ENCODE measurements around the gene TOMM70.

TOMM70 gene

DNA sequence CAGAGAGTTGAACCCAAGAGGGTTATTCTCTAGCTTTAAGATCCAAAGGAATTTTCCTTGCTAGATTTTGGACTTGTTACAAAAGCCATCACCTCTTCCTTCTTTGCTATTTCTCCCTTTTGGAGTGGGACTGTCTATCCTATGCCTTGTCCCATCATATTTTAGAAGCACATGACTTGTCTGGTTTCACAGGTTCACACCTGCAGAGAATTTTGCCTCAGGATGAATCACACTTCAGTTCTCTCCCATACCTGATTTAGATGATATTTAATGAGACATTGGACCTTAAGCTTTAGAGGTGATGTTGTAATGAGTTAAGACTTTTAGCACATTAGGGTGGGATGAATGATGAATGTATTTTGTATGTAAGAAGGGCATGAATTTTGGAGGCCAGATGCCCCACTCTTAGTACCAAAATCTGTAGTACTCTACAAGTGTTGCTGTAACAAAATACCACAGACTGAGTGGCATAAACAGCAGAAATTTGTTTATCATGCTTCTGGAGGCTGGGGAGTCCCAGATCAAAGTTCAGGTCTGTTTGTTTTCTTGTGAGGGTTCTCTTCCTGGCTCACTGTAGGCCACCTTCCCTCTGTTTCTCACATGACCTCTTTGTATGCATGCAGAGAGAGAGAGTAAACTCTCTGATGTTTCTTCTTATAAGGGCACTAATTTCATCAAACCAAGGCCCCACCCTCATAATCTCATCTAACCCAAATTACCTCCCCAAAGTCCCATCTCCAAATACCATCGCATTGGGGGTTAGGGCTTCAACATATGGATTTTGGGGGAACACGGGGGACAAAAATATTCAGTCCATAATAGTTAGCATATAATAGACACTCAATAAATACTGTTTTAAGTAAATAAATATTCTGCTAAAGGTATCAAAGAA lies 10.4 kb upstream of the TOMM70 start:
- no peak for DNase-seq (ENCODE audit: low read depth)

DNA sequence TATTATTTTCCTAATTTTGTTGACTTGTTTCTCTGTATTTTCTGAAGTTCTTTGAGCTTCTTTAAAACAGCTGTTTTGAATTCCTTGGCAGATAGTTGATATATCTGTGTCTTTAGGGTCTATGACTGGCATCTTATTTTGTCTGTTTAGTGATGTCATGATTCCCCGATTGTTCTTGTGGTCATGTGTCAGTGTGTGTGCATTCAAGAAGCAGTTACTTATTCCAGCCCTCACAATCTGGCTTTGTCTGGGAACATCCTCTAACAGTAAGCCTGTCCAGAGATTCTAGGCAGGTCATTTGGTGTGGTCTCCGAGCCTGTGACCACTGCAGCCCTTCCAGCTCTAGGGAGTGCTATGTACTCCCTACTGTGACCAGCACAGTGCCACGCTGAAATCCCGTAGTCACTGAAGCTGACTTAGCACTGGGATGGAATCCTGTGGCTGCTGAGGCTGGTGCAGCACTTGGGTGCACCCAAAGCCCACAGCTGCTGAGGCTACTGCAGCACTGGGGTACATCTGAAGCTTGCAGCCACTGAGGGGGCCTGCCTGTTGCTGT lies 7.2 kb upstream of the TOMM70 start:
- no peak for DNase-seq (ENCODE audit: low read depth)

DNA sequence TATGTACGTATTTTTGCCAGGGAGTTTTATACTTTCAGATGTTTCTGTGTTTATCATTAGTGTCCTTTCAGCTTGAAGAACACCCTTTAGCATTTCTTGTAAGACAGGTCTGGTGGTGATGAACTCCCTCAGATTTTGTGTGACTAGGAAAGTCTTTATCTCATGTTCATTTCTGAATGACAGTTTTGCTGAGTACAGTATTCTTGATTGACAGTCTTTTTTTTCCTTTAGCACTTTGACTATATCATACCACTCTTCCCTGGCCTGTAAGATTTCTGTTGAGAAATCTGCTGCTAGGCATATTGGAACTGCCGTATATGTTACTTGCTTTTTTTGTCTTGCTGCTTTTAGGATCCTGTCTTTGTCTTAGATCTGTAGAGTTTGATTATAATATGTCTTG lies 6.3 kb upstream of the TOMM70 start:
- no peak for DNase-seq (ENCODE audit: low read depth)

DNA sequence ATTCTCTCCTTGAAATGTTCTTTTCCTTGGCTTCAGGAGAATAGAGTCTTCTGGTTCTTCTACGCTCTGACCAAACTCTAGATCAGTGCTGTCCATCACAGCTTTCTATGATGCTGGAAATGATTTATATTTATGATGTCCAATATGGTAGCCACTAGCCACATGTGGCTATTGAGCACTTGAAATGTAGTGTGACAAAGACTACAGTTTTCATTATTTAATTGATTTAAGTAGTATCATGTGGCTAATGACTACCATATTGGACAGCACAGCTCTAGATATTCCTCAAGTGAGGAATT lies 3.3 kb upstream of the TOMM70 start:
- no peak for DNase-seq (ENCODE audit: low read depth)

DNA sequence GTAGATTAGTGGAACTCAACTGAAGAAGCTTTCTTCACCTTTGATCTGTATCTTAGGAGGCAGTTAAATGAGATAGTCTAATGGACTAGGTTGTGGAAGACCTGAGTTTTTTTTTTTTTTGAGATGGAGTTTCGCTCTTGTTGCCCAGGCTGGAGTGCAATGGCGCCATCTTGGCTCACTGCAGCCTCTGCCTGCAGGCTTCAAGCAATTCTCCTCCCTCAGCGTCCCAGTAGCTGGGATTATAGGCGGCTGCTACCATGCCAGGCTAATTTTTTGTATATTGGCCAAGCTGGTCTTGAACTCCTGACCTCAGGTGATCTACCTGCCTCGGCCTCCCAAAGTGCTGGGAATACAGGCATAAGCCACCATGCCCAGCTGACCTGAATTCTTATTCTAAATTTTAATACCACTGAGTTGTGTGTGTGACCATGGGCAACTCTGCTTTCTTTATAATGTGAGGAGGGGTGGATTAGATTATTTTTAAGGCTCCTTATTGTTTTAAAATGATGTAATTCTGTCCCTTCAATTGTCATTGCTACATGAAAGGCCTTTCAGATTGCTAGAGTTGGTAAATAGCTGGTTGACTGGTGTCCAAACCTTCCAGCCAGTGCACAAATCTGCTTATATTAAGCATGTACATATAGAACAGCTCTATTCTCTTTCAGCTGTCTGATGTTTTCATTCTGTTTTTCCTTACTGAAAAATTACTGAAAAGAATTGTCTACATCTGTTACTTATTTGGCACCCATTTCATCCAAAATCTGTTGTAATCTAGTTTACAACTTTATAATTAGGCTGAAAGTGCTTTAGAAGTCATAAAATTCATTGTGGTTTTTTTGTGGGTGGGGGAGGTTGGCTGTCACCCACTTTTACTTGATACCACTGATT lies 2.7 kb upstream of the TOMM70 start:
- no peak for DNase-seq (ENCODE audit: low read depth)

DNA sequence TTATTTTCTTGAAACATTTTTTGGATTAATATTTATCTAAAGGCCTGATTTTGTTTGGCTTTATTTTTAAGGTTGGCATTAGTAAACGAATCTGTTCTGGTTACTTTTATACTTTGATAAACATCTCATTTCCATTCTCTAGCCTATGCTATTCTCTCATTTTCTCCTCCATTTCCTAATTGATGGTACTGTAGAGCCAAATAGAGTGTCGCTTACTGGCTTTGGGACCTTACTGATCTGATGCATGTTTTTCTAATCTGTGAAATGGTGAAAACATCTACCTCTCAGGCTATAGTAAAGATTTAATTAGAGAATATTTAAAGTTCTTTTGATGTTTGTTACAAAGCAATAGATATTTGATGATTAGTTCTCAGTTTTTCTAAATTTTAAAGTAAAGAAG lies 2.0 kb upstream of the TOMM70 start:
- DNase-seq (ENCODE audit: low read depth): no peak

DNA sequence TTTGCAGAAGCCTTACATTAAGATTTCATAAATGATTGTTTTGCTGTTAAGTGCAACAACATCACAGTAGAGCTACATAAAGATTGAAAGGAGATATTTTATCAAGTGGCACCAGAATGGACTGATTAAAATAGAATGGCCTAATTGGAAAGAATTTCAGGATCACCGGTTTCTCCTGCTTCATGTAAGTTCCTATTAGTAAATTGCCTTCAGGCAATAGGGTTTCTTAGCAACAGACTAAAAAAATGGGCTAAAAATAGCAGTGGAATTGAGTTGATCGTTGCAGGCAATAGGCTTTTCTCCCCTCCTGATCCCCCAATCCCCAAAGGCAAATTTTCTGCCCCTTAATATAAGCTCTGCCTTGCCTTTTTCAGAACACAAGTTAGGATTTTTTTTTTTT lies 1.4 kb upstream of the TOMM70 start:
- DNase-seq (ENCODE audit: low read depth): no peak

DNA sequence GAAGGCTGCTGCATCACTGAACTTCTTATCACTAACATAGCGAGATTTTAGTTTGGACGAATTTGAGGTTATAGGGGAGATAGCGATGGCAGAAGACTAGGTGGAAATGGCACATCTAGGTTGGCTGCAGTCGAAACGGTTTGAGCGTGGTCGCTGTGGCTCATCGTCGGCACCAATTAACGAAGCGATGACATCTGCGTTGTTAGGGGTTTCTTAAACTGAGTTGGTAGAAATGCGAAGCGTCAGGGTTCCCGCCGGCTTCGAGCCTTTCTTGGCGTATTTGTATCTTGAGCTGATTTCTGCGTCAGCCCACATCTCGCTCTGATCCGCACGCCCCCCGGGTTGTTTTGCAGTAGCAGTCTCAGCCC lies 769 bp upstream of the TOMM70 start:
- no peak for DNase-seq (ENCODE audit: low read depth)

DNA sequence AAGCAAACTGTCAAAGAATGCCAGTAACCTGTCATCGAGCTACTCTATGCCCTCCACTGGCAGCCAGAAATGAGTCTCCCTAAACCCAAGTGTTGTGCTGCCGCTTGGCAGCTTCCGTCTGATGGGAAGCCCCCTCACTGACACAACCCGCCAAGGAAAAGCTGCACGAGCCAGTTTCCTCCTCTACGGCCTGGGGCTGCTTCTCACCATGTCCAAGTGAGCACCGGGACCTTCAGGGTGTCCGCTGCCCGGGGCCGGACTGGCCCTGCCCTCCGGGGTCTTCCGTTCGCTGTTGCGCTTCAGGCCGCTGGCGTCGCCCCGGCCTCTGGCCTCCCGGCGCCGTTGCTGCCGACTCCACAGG lies 490 bp downstream of the TOMM70 start:
- no peak for DNase-seq (ENCODE audit: low read depth)

DNA sequence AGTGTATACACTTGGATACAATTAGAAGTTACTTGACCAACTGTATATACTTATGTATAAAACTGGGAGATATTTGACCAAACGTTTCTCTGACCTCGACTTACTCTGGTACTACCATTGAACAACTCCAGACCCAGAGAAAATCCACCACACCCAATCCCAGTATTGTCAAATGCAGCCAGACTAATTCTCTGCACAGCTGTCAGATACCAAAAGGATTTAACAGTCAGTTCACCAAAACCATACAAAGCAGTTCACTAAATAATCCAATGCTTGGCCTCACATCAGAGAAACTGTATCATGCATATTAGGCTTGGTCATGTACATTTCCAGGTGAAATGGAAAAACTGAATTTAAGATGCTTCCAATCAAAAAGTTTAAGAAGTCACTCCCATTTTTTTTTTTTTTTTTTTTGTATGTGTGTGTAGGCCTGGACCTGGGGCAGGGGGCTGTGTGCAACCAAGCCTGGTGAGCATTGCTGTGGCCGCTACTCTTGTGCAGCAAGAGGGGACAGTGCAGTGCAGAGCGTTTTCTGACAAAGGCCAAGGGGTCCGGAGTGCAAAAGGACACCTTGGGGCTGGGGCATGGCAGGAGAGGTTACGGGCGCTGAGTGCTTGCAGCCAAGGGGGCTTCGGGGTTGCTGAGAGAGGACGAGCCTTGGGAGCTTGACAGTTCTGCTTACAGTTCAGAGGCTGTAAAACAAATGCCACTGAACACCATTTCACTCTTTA lies 1.4 kb downstream of the TOMM70 start:
- no peak for DNase-seq (ENCODE audit: low read depth)

DNA sequence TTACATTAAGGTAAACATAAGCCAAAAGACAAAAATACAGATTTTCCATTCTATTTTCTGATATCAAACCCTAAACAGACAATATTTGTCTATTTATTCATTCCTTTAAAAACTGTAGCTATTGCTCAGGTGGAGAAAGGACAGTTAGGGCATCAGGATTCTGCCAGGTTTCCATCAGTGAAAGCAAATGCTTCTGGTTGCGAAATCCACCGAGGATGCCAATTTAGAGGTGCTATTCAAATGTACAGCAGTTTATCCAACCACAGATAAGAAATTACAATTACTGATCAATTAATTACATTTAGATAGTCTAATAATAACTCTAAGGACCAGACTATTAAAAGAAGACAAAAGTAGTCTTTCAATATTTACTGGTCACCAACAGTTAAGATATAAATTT lies 3.9 kb downstream of the TOMM70 start:
- no peak for DNase-seq (ENCODE audit: low read depth)

DNA sequence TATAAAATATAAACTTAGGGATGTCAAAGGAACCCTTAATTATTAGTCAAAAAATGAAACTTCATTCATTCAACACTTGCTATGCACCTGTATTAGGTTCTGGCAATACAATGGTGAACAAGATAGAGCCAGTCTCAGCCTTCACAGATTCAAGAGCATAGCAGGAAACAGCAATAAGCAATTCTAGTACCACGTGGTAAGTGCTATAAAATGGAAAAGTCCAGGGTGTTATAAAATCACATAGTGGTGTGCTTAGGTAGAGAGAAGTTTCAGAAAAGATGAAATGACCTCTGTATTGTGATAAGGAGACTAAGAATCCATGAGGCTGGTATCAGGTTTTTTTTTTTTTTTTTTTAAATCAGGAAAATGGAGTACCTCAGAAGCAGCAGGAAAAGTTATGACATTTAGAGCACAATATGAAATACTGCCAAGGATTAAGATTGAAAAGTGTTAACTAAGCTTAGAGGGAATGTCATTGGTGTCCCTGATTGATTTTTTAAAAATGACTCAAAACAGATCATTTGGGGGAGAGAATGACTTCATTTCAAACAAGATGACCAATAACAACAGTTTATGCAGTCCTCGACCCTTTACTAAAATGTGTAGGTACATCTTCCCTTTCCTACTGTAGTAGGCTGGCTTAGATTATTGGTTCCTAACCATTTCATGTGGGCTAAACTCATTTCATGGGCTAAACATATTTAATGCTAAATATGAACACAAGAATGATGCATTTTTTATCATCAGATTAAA lies 5.0 kb downstream of the TOMM70 start:
- DNase-seq (ENCODE audit: low read depth): no peak

DNA sequence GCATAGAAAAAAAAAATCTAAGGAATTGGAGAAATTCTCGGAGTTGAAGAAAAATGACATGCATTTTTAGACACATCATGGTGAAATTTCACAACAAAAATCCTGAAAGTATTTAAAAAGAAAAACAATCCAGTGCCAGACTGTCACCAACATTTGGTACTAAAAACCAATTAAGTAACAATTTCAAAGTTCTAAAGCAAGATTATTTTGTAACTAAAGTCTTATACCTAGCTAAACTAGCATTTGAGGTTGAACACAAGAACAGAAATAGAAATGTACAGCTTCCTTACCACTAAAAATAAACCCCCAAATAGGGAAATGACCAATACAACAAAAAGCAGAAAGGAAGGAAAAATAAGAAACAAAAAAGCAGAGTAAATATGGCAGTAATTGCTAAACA lies 11.9 kb downstream of the TOMM70 start:
- no peak for DNase-seq (ENCODE audit: low read depth)

DNA sequence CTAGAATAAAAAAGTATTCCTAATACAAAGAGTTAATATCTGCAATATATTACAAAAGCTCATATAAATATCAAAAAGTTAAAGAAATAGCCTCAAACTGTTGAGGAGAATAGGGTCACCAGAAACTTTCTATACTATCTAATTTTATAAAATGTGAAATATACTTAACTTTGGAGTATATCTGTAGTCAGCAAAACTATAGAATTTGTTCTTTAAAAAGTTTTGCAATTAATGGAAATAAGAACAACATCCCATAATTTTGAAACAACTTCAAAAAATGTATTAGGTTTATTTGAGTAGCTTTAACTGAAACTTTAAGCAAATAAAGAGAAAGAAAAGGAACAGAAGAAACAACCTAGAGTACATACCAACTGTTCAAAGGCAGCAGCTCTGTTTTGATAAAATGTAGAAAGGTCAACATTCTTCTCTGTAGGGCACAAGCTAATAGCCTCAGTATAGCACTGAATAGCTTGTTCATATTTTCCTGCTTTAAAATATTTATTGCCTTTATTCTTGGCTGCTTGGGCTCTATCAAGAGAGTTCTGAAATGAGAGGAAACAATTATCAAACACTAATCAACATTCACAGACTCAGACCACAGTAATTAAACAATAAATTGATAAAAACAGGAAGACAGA lies 14.3 kb downstream of the TOMM70 start:
- DNase-seq (ENCODE audit: low read depth): no peak

DNA sequence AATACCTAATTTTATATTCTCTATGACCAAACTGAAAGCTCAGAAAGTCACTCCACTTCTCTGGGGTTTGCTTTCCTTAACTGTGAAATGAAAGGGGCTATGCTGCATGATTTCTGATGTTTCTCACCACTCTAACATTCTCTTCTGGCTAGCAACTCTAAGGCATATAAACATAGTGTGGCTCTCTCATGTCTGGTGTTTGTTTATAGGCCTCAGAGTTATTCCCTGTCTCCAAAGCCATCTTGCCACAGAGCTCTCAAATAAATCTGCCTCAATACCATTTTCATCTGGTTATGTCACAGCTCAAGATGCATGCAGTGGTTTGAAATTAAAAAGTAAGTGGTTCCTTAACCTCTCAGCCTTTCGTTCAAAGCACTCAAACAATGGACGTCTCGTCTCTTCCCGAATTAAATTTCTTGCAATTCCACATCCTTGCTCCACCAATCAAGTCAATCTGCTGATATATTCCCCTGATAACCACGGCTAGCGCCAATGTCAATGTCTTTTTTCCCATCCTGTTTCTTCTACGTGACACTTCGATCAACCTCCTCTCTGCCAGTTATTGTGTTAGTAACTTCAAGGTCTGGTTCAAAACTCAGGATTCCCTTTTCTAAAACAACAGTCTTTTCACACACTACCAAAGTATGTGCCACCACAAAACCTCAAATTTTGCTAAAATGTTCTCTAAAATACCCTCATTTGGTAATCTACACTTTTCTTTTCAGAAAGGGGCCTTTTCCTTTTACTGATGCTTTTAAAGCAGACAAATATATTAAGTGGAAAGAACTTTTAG lies 16.0 kb downstream of the TOMM70 start:
- DNase-seq (ENCODE audit: low read depth): no peak

DNA sequence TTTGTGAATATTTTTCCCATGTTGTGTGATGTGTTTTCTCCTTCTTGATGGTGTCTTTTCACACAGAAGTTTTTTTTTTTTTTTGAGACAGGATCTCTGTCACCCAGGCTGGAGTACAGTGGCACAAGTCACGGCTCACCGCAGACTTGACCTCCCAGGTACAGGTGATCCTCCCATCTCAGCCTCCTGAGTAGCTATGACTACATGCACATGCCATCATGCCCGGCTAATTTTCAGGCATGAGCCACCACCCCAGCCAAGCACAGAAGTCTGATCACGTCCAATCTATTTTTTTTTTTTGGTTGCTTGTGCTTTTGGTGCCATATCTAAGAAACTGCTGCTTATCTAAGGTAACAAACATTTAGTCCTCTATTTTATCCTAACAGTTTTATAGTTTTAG lies 24.6 kb downstream of the TOMM70 start:
- DNase-seq (ENCODE audit: low read depth): no peak

DNA sequence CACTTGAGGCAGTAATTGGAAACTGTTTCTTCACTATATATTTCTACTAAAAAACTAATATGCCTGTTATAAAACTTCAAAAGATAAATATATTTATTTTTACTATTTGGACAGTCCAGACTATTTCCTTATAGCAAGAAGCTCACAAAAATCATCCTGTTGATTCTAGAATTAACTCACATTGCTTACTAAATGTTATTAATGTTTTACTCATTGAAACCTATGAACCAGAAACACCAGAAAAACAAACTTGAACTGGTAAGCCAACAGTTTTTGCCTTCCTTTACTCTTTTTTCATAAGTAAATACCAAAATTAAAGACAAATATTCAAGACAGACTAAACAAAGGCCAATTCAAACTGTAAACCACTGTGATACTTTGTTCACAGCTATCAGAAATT lies 26.4 kb downstream of the TOMM70 start:
- no peak for DNase-seq (ENCODE audit: low read depth)

DNA sequence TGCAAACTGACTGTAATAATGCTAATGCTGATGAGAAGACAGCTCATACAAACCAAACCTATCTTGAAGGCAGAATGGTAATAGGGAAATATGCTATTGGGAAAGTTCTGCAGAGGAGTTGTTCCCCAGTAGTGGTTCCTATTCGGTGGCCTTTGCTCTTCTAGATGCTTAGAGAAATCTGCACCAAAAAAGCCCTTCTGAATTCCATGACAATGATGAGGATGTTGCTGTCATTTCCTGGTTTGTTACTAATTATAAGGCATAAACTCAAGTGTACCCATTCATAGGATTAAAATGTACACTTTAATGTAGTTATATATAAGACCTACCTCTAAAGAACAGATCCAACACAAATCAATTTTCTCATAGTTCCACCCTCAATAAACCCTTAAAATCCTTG lies 30.1 kb downstream of the TOMM70 start:
- no peak for DNase-seq (ENCODE audit: low read depth)

DNA sequence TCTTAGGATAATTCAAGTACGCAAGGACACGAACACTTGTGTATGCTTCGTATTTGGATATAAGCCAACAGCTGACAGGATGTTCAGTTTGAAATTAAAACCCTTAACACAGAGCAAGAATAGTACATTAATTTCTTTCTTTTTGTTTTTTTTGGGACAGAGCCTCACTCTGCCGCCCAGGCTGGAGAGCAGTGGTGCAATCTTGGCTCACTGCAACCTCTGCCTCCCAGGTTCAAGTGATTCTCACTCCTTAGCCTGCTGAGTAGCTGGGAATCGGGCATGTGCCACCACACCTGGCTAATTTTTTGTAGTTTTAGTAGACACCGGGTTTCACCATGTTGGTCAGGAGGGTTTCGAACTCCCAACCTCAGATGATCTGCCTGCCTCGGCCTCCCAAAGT lies 32.4 kb downstream of the TOMM70 start:
- DNase-seq (ENCODE audit: low read depth): no peak

DNA sequence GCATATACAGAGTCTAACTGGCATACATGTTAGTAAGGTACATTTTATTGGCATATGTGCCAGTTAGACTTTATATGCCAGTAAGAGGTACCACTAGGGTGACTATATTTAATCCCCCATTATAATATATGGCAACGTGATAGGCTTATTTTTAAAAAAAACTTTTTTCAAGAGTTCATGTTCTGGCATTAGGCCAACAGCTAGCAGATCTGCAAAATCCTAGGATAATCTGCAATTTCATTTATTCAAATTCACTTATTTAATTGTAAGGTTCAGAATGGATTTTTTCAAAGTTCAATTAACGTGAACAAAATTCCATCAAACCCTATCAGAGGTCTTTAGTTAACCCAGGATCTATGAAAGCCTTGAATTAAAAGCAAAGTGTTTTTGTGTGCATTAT lies 34.5 kb downstream of the TOMM70 start:
- DNase-seq (ENCODE audit: low read depth): no peak

DNA sequence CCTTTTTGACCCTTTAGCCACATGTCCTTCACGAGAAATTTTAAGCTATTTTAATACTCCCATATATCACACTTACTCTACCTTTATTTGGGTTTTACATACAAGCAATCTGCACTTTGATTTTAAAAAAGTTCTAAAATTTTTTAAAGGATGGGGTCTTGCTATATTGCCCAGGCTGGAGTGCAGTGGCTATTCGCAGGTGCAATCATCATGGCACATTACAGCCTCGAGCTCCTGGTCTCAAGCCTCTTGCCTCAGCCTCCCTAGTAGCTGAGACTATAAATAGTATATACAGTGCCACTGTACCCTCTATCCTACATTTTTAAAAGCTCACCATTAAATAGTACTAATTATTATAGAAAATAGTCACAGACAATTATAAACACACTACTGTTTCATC lies 36.5 kb downstream of the TOMM70 start:
- no peak for DNase-seq (ENCODE audit: low read depth)

Measured in HS-27A (cell line).